IMR-90 (cell line): ENCODE data around the gene DIP2C.

Experiments used
- BHLHE40 ChIP-seq: fragments of 150-350 bp; IDR thresholded peaks from 2 replicates; pipeline ENCODE4 v1.6.1; 2016; ENCODE audit warnings: mild to moderate bottlenecking, low read depth, low read length
- CEBPB ChIP-seq: IDR thresholded peaks from 2 replicates; pipeline ENCODE4 v1.6.1; 2012; ENCODE audit warnings: low read depth, low read length, improper control_type of control experiment
- FOS ChIP-seq: fragments of 150-350 bp; IDR thresholded peaks from 2 replicates; pipeline ENCODE4 v1.6.1; 2016; ENCODE audit warnings: low read depth, low read length
- MAZ ChIP-seq: IDR thresholded peaks from 2 replicates; pipeline ENCODE4 v1.6.1; 2012; ENCODE audit warnings: low read depth, mild to moderate bottlenecking, low read length, improper control_type of control experiment, moderate library complexity, borderline replicate concordance
- MXI1 ChIP-seq: IDR thresholded peaks from 2 replicates; pipeline ENCODE4 v1.6.1; 2012; ENCODE audit warnings: low read depth, mild to moderate bottlenecking, low read length, moderate library complexity, borderline replicate concordance
- POLR2A ChIP-seq: IDR thresholded peaks from 2 replicates; pipeline ENCODE4 v1.6.1; 2012; ENCODE audit warnings: mild to moderate bottlenecking, low read depth, low read length
- RAD21 ChIP-seq: IDR thresholded peaks from 2 replicates; pipeline ENCODE4 v1.6.1; 2012; ENCODE audit warnings: low read length, improper control_type of control experiment
- RCOR1 ChIP-seq: IDR thresholded peaks from 2 replicates; pipeline ENCODE4 v1.6.1; 2012; ENCODE audit warnings: mild to moderate bottlenecking, low read length, improper control_type of control experiment; ENCODE audit not compliant: insufficient replicate concordance
- RFX5 ChIP-seq: IDR thresholded peaks from 2 replicates; pipeline ENCODE4 v1.8.0; 2012; ENCODE audit warnings: low read depth, mild to moderate bottlenecking, low read length, moderate library complexity
- TF ChIP-seq, protein P1 (sequence below): conservative IDR thresholded peaks from 2 replicates; pipeline ENCODE4 v1.5.1; 2012; ENCODE audit warnings: mild to moderate bottlenecking, low read depth, low read length, improper control_type of control experiment
- TF ChIP-seq, protein P2 (sequence below): fragments of 150-350 bp; IDR thresholded peaks from 2 replicates; pipeline ENCODE4 v1.6.1; 2017; ENCODE audit warnings: mild to moderate bottlenecking, antibody characterized with exemption, low read length, low read depth

DNA sequence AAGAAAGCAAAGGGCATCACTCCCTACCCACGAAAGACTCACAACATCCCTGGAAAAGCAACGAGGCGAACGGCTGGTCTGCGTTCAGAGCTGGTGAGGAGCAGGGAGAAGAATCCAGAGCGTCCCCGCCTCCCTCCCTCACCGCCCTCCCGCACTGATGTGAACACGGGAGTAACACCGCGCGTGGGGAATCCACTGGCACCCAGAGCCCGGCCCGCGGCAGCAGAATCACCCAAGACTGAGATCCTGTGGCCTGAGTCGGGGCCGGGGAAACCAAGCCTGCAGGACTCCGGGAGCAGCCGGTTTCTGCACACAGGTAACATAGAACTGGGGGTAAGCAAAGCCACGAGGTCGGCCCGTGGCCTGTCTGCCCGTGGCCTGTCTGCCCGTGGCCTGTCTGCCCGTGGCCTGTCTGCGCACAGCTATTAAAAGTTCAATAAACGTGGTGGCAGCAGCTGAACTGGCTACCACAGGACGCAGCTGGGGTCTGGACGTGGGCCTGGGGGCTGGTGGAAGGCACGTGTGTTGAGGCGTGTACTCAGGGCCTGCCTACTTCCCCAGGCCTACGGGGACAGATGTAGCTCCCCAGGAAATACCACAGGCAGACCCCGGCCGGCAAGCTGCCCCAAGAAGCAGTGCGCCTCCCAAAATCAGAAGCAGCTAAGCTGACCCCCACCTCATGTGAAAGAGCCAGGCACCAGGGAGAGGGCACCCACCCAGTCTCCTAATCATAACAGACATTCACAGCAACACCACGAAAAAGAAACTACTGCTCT lies 23.0 kb downstream of the DIP2C start:
- TF ChIP-seq, protein P1, sequence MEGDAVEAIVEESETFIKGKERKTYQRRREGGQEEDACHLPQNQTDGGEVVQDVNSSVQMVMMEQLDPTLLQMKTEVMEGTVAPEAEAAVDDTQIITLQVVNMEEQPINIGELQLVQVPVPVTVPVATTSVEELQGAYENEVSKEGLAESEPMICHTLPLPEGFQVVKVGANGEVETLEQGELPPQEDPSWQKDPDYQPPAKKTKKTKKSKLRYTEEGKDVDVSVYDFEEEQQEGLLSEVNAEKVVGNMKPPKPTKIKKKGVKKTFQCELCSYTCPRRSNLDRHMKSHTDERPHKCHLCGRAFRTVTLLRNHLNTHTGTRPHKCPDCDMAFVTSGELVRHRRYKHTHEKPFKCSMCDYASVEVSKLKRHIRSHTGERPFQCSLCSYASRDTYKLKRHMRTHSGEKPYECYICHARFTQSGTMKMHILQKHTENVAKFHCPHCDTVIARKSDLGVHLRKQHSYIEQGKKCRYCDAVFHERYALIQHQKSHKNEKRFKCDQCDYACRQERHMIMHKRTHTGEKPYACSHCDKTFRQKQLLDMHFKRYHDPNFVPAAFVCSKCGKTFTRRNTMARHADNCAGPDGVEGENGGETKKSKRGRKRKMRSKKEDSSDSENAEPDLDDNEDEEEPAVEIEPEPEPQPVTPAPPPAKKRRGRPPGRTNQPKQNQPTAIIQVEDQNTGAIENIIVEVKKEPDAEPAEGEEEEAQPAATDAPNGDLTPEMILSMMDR, result no peak
- TF ChIP-seq POLR2A (no peak; the same call in 1 of the 2 replicates), RCOR1 (no peak), RAD21 (no peak), FOS (no peak), CEBPB (no peak), MXI1 (no peak), RFX5 (no peak), BHLHE40 (no peak), MAZ (no peak)
- TF ChIP-seq, protein P2, sequence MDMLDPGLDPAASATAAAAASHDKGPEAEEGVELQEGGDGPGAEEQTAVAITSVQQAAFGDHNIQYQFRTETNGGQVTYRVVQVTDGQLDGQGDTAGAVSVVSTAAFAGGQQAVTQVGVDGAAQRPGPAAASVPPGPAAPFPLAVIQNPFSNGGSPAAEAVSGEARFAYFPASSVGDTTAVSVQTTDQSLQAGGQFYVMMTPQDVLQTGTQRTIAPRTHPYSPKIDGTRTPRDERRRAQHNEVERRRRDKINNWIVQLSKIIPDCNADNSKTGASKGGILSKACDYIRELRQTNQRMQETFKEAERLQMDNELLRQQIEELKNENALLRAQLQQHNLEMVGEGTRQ, result no peak
